Measurements from ENCODE around the gene SUPT3H. TPM values are rescaled to one million over a fixed set of nuclear protein-coding genes. Genes with fewer than 3 reads are reported as not detected.

SUPT3H gene
- total RNA-seq, 1 donor from 2014 or later: 2.6 TPM

DNA sequence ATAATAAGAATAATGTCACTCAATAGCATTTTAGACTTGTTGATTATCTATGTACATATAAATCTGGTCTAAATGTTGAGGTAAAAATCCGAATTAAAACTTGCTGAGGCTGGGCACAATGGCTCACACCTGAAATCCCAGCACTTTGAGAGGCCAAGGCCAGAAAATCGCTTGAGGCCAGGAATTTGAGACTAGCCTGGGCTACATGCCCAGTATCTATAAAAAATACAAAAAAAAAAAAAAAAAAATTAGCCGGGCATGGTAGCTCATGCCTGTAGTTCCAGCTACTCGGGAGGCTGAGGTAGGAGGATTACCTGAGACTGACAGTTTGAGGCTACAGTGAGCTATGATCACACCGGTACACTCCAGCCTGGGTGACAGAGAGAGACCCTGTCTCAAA is 34.2 kb upstream of the SUPT3H start:
- intact Hi-C loops (cut with micrococcal nuclease): no loop called here
- Histone ChIP-seq H3K4me3 (no peak overlapping the region), H3K27me3 (ENCODE audit: low read depth) (peaks cover 55% of the 10 kb centered on the region), H3K36me3 (no peaks in the 10 kb centered on the region), H3K9me3 (replicated peaks) (no peaks in the 10 kb centered on the region), H3K27ac (replicated peaks) (no peak overlapping the region), H3K4me1 (no peaks in the 10 kb centered on the region)
- TF ChIP-seq, protein P1, sequence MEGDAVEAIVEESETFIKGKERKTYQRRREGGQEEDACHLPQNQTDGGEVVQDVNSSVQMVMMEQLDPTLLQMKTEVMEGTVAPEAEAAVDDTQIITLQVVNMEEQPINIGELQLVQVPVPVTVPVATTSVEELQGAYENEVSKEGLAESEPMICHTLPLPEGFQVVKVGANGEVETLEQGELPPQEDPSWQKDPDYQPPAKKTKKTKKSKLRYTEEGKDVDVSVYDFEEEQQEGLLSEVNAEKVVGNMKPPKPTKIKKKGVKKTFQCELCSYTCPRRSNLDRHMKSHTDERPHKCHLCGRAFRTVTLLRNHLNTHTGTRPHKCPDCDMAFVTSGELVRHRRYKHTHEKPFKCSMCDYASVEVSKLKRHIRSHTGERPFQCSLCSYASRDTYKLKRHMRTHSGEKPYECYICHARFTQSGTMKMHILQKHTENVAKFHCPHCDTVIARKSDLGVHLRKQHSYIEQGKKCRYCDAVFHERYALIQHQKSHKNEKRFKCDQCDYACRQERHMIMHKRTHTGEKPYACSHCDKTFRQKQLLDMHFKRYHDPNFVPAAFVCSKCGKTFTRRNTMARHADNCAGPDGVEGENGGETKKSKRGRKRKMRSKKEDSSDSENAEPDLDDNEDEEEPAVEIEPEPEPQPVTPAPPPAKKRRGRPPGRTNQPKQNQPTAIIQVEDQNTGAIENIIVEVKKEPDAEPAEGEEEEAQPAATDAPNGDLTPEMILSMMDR (IDR thresholded peaks at IDR 0.05; ENCODE audit: borderline replicate concordance): no peak
- DNase-seq: no peak

DNA sequence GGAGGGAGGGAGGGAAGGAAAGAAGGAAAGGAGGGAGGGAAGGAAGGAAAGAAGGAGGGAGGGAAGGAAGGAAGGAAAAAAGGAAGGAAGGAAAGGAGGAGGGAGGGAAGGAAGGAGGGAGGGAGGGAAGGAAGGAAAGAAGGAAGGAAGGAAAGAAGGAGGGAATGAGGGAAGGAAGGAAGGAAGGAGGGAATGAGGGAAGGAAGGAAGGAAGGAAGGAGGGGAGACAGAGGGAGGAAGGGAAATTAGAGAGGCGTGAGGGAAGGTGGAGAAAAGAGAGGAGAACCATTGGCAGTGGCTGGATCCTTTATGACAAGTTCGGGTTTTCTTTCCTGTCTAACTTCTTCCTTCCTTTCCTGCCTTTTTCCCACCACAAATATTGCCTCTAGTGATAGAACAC is 22.3 kb upstream of the SUPT3H start:
- Histone ChIP-seq H3K4me3 (no peak overlapping the region), H3K27ac (replicated peaks) (no peak overlapping the region), H3K4me1 (no peaks in the 10 kb centered on the region), H3K27me3 (ENCODE audit: low read depth) (peaks cover 45% of the 10 kb centered on the region), H3K36me3 (no peaks in the 10 kb centered on the region), H3K9me3 (replicated peaks) (no peaks in the 10 kb centered on the region)
- no peak for DNase-seq
- intact Hi-C loops (cut with micrococcal nuclease): no loop called here
- TF ChIP-seq, protein P1 (IDR thresholded peaks at IDR 0.05; ENCODE audit: borderline replicate concordance): no peak

DNA sequence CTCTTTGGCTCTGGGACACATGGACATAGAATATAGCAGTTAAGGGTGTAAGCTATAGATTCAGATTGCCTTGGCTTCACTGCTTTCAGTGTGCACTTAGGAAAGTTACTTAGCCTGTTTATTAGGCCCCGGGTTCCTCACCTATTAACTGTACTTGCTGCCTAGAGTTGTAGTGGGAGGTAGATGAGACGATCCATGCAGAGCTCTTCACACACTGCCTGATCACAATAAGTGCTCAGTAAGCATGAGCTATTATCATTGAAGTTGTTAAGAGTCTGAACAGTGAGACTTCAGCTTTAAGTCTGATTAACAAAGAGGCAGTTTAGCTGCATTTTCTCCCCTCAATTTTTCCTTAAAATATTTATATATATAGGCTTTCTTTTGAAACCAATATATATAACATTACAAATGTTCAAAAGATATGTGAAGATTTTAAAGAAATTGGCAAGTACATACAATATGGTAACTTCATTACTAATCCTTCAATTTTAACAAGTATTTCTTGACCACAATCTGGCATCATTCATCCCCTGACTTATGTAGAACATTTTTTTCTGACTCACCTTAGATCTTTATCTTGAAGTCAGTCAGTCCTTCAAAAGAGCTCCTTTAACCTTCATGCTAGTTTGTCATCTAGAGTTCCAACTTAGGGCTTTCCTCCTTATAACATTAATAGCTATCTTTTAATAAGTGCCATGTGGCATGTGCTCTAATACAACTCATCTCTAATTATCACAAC is 20.5 kb upstream of the SUPT3H start:
- H3K27me3 ChIP-seq (ENCODE audit: low read depth): peaks cover 35% of the 10 kb centered on the region
- peaks cover 5% of the 10 kb centered on the region for H3K9me3 ChIP-seq (replicated peaks)
- TF ChIP-seq, protein P1 (IDR thresholded peaks at IDR 0.05; ENCODE audit: borderline replicate concordance): no peak
- no peak for DNase-seq
- H3K36me3 ChIP-seq: no peaks in the 10 kb centered on the region
- intact Hi-C loops (cut with micrococcal nuclease): no loop called here
- H3K4me1 ChIP-seq: no peaks in the 10 kb centered on the region
- no peak overlapping the region for H3K4me3 ChIP-seq
- H3K27ac ChIP-seq (replicated peaks): no peak overlapping the region

DNA sequence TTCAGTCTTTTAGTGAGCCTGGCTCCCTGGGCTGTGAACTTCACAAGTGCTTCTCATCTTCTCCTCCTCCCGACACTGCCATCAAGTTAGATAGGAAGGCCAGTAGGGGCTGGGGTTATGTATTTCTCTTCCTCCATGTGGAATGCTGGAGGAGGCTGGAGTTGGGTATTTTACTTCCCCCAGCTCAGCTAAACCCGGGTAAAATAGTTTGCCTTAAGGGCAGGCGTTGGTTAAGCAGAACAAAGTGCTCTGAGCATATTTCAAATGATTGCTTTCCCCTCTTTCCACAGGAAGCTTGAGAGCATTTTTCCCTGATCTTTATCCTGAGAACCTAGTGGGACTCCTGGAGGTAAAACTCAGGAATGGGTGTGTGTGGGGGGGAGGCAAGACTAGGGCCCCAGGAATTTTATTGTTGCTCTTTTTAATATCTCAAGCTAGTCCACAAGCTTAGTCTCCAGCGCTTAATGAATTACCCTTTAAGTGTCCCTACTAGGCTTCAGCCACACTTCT is 16.9 kb upstream of the SUPT3H start:
- peaks cover 18% of the 10 kb centered on the region for H3K9me3 ChIP-seq (replicated peaks)
- no peaks in the 10 kb centered on the region for H3K4me1 ChIP-seq
- TF ChIP-seq, protein P1 (IDR thresholded peaks at IDR 0.05; ENCODE audit: borderline replicate concordance): no peak
- no peaks in the 10 kb centered on the region for H3K36me3 ChIP-seq
- intact Hi-C loops (cut with micrococcal nuclease): no loop called here
- H3K27me3 ChIP-seq (ENCODE audit: low read depth): peaks cover 20% of the 10 kb centered on the region
- no peak for DNase-seq
- no peak overlapping the region for H3K4me3 ChIP-seq
- no peak overlapping the region for H3K27ac ChIP-seq (replicated peaks)

DNA sequence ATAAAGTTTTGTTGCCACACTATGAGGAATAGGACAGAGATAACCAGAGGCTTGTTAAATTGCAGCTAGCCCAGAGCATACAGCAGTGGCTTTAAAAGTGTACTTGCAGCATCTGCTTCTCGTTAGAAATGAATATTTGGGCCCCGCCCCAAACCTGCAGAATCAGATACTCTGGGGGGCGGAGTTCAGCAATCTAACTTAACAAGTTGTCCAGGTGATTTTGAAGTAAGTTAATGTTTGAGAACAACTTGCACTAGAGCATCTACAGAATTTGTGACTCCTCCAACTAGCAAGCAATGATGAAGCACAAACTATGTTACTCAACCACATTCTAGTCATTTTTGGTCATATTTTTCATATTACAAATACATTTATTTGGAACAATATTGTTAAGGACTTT is 10.6 kb upstream of the SUPT3H start:
- intact Hi-C loops (cut with micrococcal nuclease): no loop called here
- no peak for DNase-seq
- Histone ChIP-seq H3K4me1 (no peaks in the 10 kb centered on the region), H3K4me3 (no peak overlapping the region), H3K27me3 (ENCODE audit: low read depth) (peaks cover 6% of the 10 kb centered on the region), H3K27ac (replicated peaks) (no peak overlapping the region), H3K36me3 (no peaks in the 10 kb centered on the region), H3K9me3 (replicated peaks) (peaks cover 13% of the 10 kb centered on the region)
- TF ChIP-seq, protein P1 (IDR thresholded peaks at IDR 0.05; ENCODE audit: borderline replicate concordance): no peak
